ENCODE measurements around the gene ZPLD1. TPM values are rescaled to one million over a fixed set of nuclear protein-coding genes. Genes with fewer than 3 reads are reported as not detected.

The ZPLD1 gene
- total RNA-seq, 1 experiment from 2014 or later: 0.17 TPM

- H3K4me3 ChIP-seq (ENCODE audit: low read depth, low read length, poor library complexity, severe bottlenecking): no peak overlapping the region
- H3K36me3 ChIP-seq (ENCODE audit: insufficient read depth, low read length, poor library complexity, severe bottlenecking): no peaks in the 10 kb centered on the region
- POLR2A ChIA-PET (ENCODE audit: low non-redundant PET): no interaction called here
- CTCF ChIA-PET: no interaction called here
- peaks cover 12% of the 10 kb centered on the region for H3K4me1 ChIP-seq (ENCODE audit: insufficient read depth, low read length, poor library complexity, severe bottlenecking)
- no peak for TF ChIP-seq EZH2 (IDR thresholded peaks at IDR 0.05; ENCODE audit: borderline replicate concordance, low read depth, low read length, poor library complexity, severe bottlenecking)
- TF ChIP-seq CTCF (conservative IDR thresholded peaks at IDR 0.05; ENCODE audit: low read depth, low read length): no peak
- H3K9me3 ChIP-seq (ENCODE audit: low read depth, low read length, poor library complexity, severe bottlenecking): no peaks in the 10 kb centered on the region
- DNase-seq (ENCODE audit: low spot score): no peak
- intact Hi-C loops (cut with micrococcal nuclease; ENCODE audit: unreplicated experiment): no loop called here
- no peaks in the 10 kb centered on the region for H3K27me3 ChIP-seq (replicated peaks; ENCODE audit: insufficient read depth, low read depth, low read length, poor library complexity)
- no TSS peak for BruUV-seq (replicated peaks)
- no peak overlapping the region for H3K27ac ChIP-seq (ENCODE audit: low read depth, low read length, poor library complexity, severe bottlenecking)
These were observed 62.8 kb downstream of the ZPLD1 start for GRCh38 chr3:102497571-102497970.

GRCh38 chr3:102505542-102505941 is 70.7 kb downstream of the ZPLD1 start:
- Histone ChIP-seq H3K4me3 (ENCODE audit: low read depth, low read length, poor library complexity, severe bottlenecking) (no peak overlapping the region), H3K4me1 (ENCODE audit: insufficient read depth, low read length, poor library complexity, severe bottlenecking) (peaks cover 17% of the 10 kb centered on the region), H3K27ac (ENCODE audit: low read depth, low read length, poor library complexity, severe bottlenecking) (no peak overlapping the region), H3K36me3 (ENCODE audit: insufficient read depth, low read length, poor library complexity, severe bottlenecking) (no peaks in the 10 kb centered on the region), H3K9me3 (ENCODE audit: low read depth, low read length, poor library complexity, severe bottlenecking) (peaks cover 2% of the 10 kb centered on the region), H3K27me3 (replicated peaks; ENCODE audit: insufficient read depth, low read depth, low read length, poor library complexity) (no peaks in the 10 kb centered on the region)
- ChIA-PET CTCF (no interaction called here), POLR2A (ENCODE audit: low non-redundant PET) (no interaction called here)
- no peak for TF ChIP-seq CTCF (conservative IDR thresholded peaks at IDR 0.05; ENCODE audit: low read depth, low read length)
- TF ChIP-seq EZH2 (IDR thresholded peaks at IDR 0.05; ENCODE audit: borderline replicate concordance, low read depth, low read length, poor library complexity, severe bottlenecking): no peak
- no peak for DNase-seq (ENCODE audit: low spot score)
- no TSS peak for BruUV-seq (replicated peaks)
- intact Hi-C loops (cut with micrococcal nuclease; ENCODE audit: unreplicated experiment): no loop called here

- H3K4me3 ChIP-seq (ENCODE audit: low read depth, low read length, poor library complexity, severe bottlenecking): no peak overlapping the region
- no peaks in the 10 kb centered on the region for H3K27me3 ChIP-seq (replicated peaks; ENCODE audit: insufficient read depth, low read depth, low read length, poor library complexity)
- peaks cover 51% of the 10 kb centered on the region for H3K4me1 ChIP-seq (ENCODE audit: insufficient read depth, low read length, poor library complexity, severe bottlenecking)
- peaks cover 2% of the 10 kb centered on the region for H3K9me3 ChIP-seq (ENCODE audit: low read depth, low read length, poor library complexity, severe bottlenecking)
- TF ChIP-seq CTCF (conservative IDR thresholded peaks at IDR 0.05; ENCODE audit: low read depth, low read length) (no peak), EZH2 (IDR thresholded peaks at IDR 0.05; ENCODE audit: borderline replicate concordance, low read depth, low read length, poor library complexity, severe bottlenecking) (no peak)
- H3K36me3 ChIP-seq (ENCODE audit: insufficient read depth, low read length, poor library complexity, severe bottlenecking): no peaks in the 10 kb centered on the region
- POLR2A ChIA-PET (ENCODE audit: low non-redundant PET): no interaction called here
- peak; percentile 63 for DNase-seq (ENCODE audit: low spot score)
- no TSS peak for BruUV-seq (replicated peaks)
- intact Hi-C loops (cut with micrococcal nuclease; ENCODE audit: unreplicated experiment): loop anchor here (10.0 kb wide), 1 partner anchor 816 kb away; no protein-coding TSS in a partner anchor
- CTCF ChIA-PET: no interaction called here
- no peak overlapping the region for H3K27ac ChIP-seq (ENCODE audit: low read depth, low read length, poor library complexity, severe bottlenecking)
These were observed 75.8 kb downstream of the ZPLD1 start for GRCh38 chr3:102510663-102511062.

Measured in A673 (cell line).